Posterior cingulate gyrus (tissue), 11 donors: Measurements from ENCODE around the gene ZNF408.

Source experiments
- DNase-seq, 10 donors: peaks; one replicate each; pipeline versions ENCODE4 v3.0.0 to v3.0.0-alpha.2; 2020 to 2021; ENCODE audit warnings: mixed read lengths in 3 of 10
- intact Hi-C: fragments of 100-400 bp; cut with DNase I; formaldehyde crosslinking; loops from one replicate; pipeline ENCODE4 v1.15.1; 2023

Gene ZNF408

GRCh38 chr11:46675288-46675851 is 25.5 kb upstream of the ZNF408 start:
- intact Hi-C loops, result no loop called here
- DNase-seq, result peak in 3 of 10 donors; percentile 30 to 88 (median 72)

GRCh38 chr11:46675949-46676348 is 24.9 kb upstream of the ZNF408 start:
- intact Hi-C loops, result no loop called here
- DNase-seq, result peak in 1 of 10 donors; percentile 58

GRCh38 chr11:46676436-46677158 is 24.2 kb upstream of the ZNF408 start:
- peak in 2 of 10 donors; percentile 65 to 78 for DNase-seq
- intact Hi-C loops, result no loop called here

- intact Hi-C loops, result no loop called here
Measured at GRCh38 chr11:46677169-46677568, 23.7 kb upstream of the ZNF408 start.

GRCh38 chr11:46677991-46678740 is 22.7 kb upstream of the ZNF408 start:
- DNase-seq, result peak in 1 of 10 donors; percentile 66
- intact Hi-C loops, result no loop called here

More at GRCh38 chr11:46677169-46677568, 23.7 kb upstream of the ZNF408 start:
- peak in 2 of 10 donors; percentile 42 to 72 for DNase-seq

GRCh38 chr11:46678741-46679130 is 22.1 kb upstream of the ZNF408 start:
- intact Hi-C loops, result no loop called here
- peak in 2 of 10 donors; percentile 36 to 49 for DNase-seq

GRCh38 chr11:46679241-46680163 is 21.3 kb upstream of the ZNF408 start:
- intact Hi-C loops, result no loop called here
- peak in 2 of 10 donors; percentile 74 to 82 for DNase-seq

- peak in 2 of 10 donors; percentile 45 to 71 for DNase-seq
- intact Hi-C loops, result no loop called here
Measured at GRCh38 chr11:46680164-46680760, 20.6 kb upstream of the ZNF408 start.

- peak in 2 of 10 donors; percentile 68 to 79 for DNase-seq
Measured at GRCh38 chr11:46680815-46681214, 20.0 kb upstream of the ZNF408 start.

GRCh38 chr11:46681814-46682213 is 19.0 kb upstream of the ZNF408 start:
- peak in 2 of 10 donors; percentile 51 to 71 for DNase-seq
- intact Hi-C loops, result no loop called here

More at GRCh38 chr11:46680815-46681214, 20.0 kb upstream of the ZNF408 start:
- intact Hi-C loops, result no loop called here

GRCh38 chr11:46682773-46683752 is 17.8 kb upstream of the ZNF408 start:
- DNase-seq, result peak in 3 of 10 donors; percentile 38 to 66 (median 47)
- intact Hi-C loops, result no loop called here

- intact Hi-C loops, result no loop called here
- peak in 2 of 10 donors; percentile 0 to 13 for DNase-seq
Measured at GRCh38 chr11:46684367-46684766, 16.5 kb upstream of the ZNF408 start.

- intact Hi-C loops, result no loop called here
- peak in 4 of 10 donors; percentile 27 to 69 (median 48) for DNase-seq
Measured at GRCh38 chr11:46686886-46687795, 13.7 kb upstream of the ZNF408 start.

GRCh38 chr11:46690702-46691101 is 10.1 kb upstream of the ZNF408 start:
- peak in 1 of 10 donors; percentile 5 for DNase-seq
- intact Hi-C loops, result no loop called here

- peak in 1 of 10 donors; percentile 8 for DNase-seq
- intact Hi-C loops, result no loop called here
Measured at GRCh38 chr11:46692450-46692849, 8.4 kb upstream of the ZNF408 start.

GRCh38 chr11:46693597-46694012 is 7.2 kb upstream of the ZNF408 start:
- intact Hi-C loops, result no loop called here
- peak in 1 of 10 donors; percentile 15 for DNase-seq

- intact Hi-C loops, result no loop called here
- DNase-seq, result peak in 1 of 10 donors; percentile 31
Measured at GRCh38 chr11:46694072-46694471, 6.8 kb upstream of the ZNF408 start.
